Liver (tissue), 9 donors: ENCODE results near the gene PALLD. TPM values are rescaled to one million over a fixed set of nuclear protein-coding genes. Genes with fewer than 3 reads are reported as not detected.

Source experiments
- DNase-seq: peaks from one replicate; pipeline ENCODE4 v3.0.0-alpha.2; 2017; ENCODE audit warnings: low spot score
- H3K27ac ChIP-seq, 2 donors: one replicate each; pipeline ENCODE4 v1.7.0; 2013; ENCODE audit warnings: inconsistent platforms in 2 of 2, low read length in 2 of 2, control low read depth in 1 of 2, low read depth in 1 of 2, mild to moderate bottlenecking in 1 of 2
- H3K27me3 ChIP-seq, 4 donors: one replicate each; pipeline versions ENCODE4 v1.6.1 to v1.7.0; 2013; ENCODE audit warnings: low read length in 3 of 4, inconsistent platforms in 1 of 4, mild to moderate bottlenecking in 1 of 4, moderate library complexity in 1 of 4; ENCODE audit not compliant: control insufficient read depth in 4 of 4, insufficient read depth in 4 of 4
- H3K36me3 ChIP-seq, 4 donors: one replicate each; pipeline versions ENCODE4 v1.6.1 to v1.7.0; 2013; ENCODE audit warnings: low read length in 3 of 4, mild to moderate bottlenecking in 3 of 4, low read depth in 1 of 4, moderate library complexity in 1 of 4; ENCODE audit not compliant: control insufficient read depth in 4 of 4, insufficient read depth in 3 of 4
- H3K4me1 ChIP-seq, 4 donors: one replicate each; pipeline versions ENCODE4 v1.6.1 to v1.7.0; 2013; ENCODE audit warnings: low read length in 3 of 4, mild to moderate bottlenecking in 3 of 4, moderate library complexity in 1 of 4; ENCODE audit not compliant: control insufficient read depth in 4 of 4, insufficient read depth in 4 of 4
- H3K4me3 ChIP-seq, 3 donors: one replicate each; pipeline versions ENCODE4 v1.6.1 to v1.7.0; 2013; ENCODE audit warnings: low read length in 3 of 3, control low read depth in 1 of 3, low read depth in 1 of 3, mild to moderate bottlenecking in 1 of 3
- H3K9ac ChIP-seq, 2 donors: one replicate each; pipeline ENCODE4 v1.7.0; 2013; ENCODE audit warnings: low read length in 2 of 2, mild to moderate bottlenecking in 2 of 2, moderate library complexity in 2 of 2, control low read depth in 1 of 2, low read depth in 1 of 2
- H3K9me3 ChIP-seq, 4 donors: one replicate each; pipeline versions ENCODE4 v1.6.1 to v1.7.0; 2013; ENCODE audit warnings: low read length in 3 of 4; ENCODE audit not compliant: control insufficient read depth in 4 of 4
- ATF3 ChIP-seq: IDR thresholded peaks from 2 replicates; pipeline ENCODE4 v1.6.1; 2016; ENCODE audit warnings: antibody characterized with exemption
- FOXA1 ChIP-seq: IDR thresholded peaks from 2 replicates; pipeline ENCODE4 v1.6.1; 2016; ENCODE audit warnings: antibody characterized with exemption
- GABPA ChIP-seq, 2 donors: IDR thresholded peaks in 1 of 2; conservative IDR thresholded peaks in 1 of 2; 2 replicates each; pipeline ENCODE4 v1.6.1; 2016; ENCODE audit warnings: antibody characterized with exemption in 2 of 2, mild to moderate bottlenecking in 1 of 2, moderate library complexity in 1 of 2
- HNF4A ChIP-seq, 2 donors: conservative IDR thresholded peaks; 2 replicates each; pipeline ENCODE4 v1.6.1; 2016; ENCODE audit warnings: antibody characterized with exemption in 2 of 2, mild to moderate bottlenecking in 2 of 2
- HNF4G ChIP-seq: IDR thresholded peaks from 2 replicates; pipeline ENCODE4 v1.6.1; 2016; ENCODE audit warnings: antibody characterized with exemption
- MAX ChIP-seq: IDR thresholded peaks from 2 replicates; pipeline ENCODE4 v1.6.1; 2016; ENCODE audit warnings: antibody characterized with exemption
- NR2F2 ChIP-seq: IDR thresholded peaks from 2 replicates; pipeline ENCODE4 v1.6.1; 2016; ENCODE audit warnings: antibody characterized with exemption
- RAD21 ChIP-seq, 2 donors: IDR thresholded peaks; 2 replicates each; pipeline ENCODE4 v1.6.1; 2016; ENCODE audit warnings: antibody characterized with exemption in 2 of 2, mild to moderate bottlenecking in 2 of 2
- REST ChIP-seq: IDR thresholded peaks from 2 replicates; pipeline ENCODE4 v1.6.1; 2016; ENCODE audit warnings: antibody characterized with exemption, mild to moderate bottlenecking
- SP1 ChIP-seq: IDR thresholded peaks from 2 replicates; pipeline ENCODE4 v1.6.1; 2018; ENCODE audit warnings: antibody characterized with exemption, mild to moderate bottlenecking
- TAF1 ChIP-seq: conservative IDR thresholded peaks from 2 replicates; pipeline ENCODE4 v1.6.1; 2016; ENCODE audit warnings: antibody characterized with exemption, mild to moderate bottlenecking
- YY1 ChIP-seq: IDR thresholded peaks from 2 replicates; pipeline ENCODE4 v1.6.1; 2016; ENCODE audit warnings: antibody characterized with exemption, mild to moderate bottlenecking
- WGBS: extraction: QIAGEN DNeasy Blood & Tissue Kit; methylation state at CpG from one replicate; pipeline ENCODE4 v1.1.7; 2013; 5-methylcytosine and 5-hydroxymethylcytosine counted together
- polyA plus RNA-seq, 2 donors: library from polyadenylated mRNA; stranded (reverse) in 1 of 2; unstranded in 1 of 2; fragments of 200-250 nt in 1 of 2; fragments of >200 nt in 1 of 2; fragmentation: Nextera tagmentation in 1 of 2; extraction: Ambion mirVana in 1 of 2; gene quantifications; one replicate each; pipeline versions ENCODE4 v1.2.1 to v1.2.3, GENCODE V29; 2013 to 2015
- total RNA-seq, 2 donors: library from RNA; depleted of rRNA; stranded (reverse); fragments of >200 nt; gene quantifications; one replicate each; pipeline ENCODE4 v1.2.3, GENCODE V29; 2014
- donor health status: healthy.
- donor health status: healthy.
- donor health status: healthy.
- donor health status: healthy.
- donor health status: healthy.

PALLD gene
- total and polyA plus RNA-seq, 4 donors, result 9.0 to 26.3 (median 14.7) TPM

- TF ChIP-seq REST (no peak), ATF3 (no peak), TAF1 (no peak), FOXA1 (no peak), MAX (no peak), GABPA (IDR thresholded peaks at IDR 0.05 in 1 of 2, conservative IDR thresholded peaks at IDR 0.05 in 1 of 2) (no peak), SP1 (no peak), YY1 (no peak)
Measured at GRCh38 chr4:168794881-168795280, 298.0 kb downstream of the PALLD start (continued).

- Histone ChIP-seq H3K9ac (no peak overlapping the region), H3K27ac (no peak overlapping the region), H3K9me3 (no peaks in the 10 kb centered on the region), H3K4me3 (no peak overlapping the region), H3K27me3 (no peaks in the 10 kb centered on the region), H3K36me3 (no peaks in the 10 kb centered on the region), H3K4me1 (no peaks in the 10 kb centered on the region)
- WGBS, result 95% methylated on average over 1 of the region's 1 CpG
- TF ChIP-seq FOXA1 (no peak), MAX (no peak), SP1 (no peak), REST (no peak), NR2F2 (no peak), YY1 (no peak), HNF4G (no peak), TAF1 (no peak)
- DNase-seq, result no peak
Measured at GRCh38 chr4:168795346-168795745, 298.5 kb downstream of the PALLD start.

GRCh38 chr4:168796362-168797106 lies 299.7 kb downstream of the PALLD start:
- Histone ChIP-seq H3K9ac (no peak overlapping the region), H3K27ac (no peak overlapping the region)

More at GRCh38 chr4:168796362-168797106, 299.7 kb downstream of the PALLD start:
- no peak for TF ChIP-seq HNF4A (conservative IDR thresholded peaks at IDR 0.05)
- TF ChIP-seq GABPA (IDR thresholded peaks at IDR 0.05 in 1 of 2, conservative IDR thresholded peaks at IDR 0.05 in 1 of 2), result no peak
- no peak for TF ChIP-seq ATF3
- TF ChIP-seq MAX, result no peak
- no peak for TF ChIP-seq YY1
- no peak for TF ChIP-seq RAD21 (IDR thresholded peaks at IDR 0.05)
- no peak for TF ChIP-seq FOXA1
- H3K4me3 ChIP-seq, result no peak overlapping the region
- H3K4me1 ChIP-seq, result no peaks in the 10 kb centered on the region
- H3K9me3 ChIP-seq, result no peaks in the 10 kb centered on the region
- 70% methylated on average over 5 of the region's 5 CpGs for WGBS
- H3K36me3 ChIP-seq, result no peaks in the 10 kb centered on the region
- H3K27me3 ChIP-seq, result no peaks in the 10 kb centered on the region
- DNase-seq, result no peak
